Right hindlimb (tissue), 1 donor: ENCODE results near the gene SLC22A17.

Experiments used
- DNase-seq: peaks from one replicate; pipeline ENCODE4 v3.0.0-alpha.2; 2018

Gene SLC22A17

DNA sequence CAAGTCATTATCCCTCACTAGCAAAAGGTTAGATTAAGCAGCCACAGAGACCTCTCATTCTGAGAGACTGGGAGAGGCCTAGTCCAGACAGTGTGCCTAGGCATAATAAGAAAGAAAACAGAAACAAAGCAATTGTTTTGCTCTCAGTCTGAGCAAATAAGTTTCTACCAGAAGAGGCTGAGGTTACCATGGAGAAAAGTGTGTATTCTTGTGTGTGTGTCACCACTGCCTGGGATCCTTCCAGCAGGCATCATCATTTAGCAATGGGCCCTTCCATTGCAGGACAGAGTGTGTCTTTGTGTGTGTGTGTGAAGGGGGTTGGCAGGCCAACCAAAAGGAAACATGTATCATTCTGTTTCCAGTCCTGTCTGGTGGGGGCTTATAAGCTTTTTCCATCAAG lies 8.6 kb upstream of the SLC22A17 start:
- no peak for DNase-seq

GRCh38 chr14:23360496-23360895 lies 7.8 kb upstream of the SLC22A17 start:
- no peak for DNase-seq

DNA sequence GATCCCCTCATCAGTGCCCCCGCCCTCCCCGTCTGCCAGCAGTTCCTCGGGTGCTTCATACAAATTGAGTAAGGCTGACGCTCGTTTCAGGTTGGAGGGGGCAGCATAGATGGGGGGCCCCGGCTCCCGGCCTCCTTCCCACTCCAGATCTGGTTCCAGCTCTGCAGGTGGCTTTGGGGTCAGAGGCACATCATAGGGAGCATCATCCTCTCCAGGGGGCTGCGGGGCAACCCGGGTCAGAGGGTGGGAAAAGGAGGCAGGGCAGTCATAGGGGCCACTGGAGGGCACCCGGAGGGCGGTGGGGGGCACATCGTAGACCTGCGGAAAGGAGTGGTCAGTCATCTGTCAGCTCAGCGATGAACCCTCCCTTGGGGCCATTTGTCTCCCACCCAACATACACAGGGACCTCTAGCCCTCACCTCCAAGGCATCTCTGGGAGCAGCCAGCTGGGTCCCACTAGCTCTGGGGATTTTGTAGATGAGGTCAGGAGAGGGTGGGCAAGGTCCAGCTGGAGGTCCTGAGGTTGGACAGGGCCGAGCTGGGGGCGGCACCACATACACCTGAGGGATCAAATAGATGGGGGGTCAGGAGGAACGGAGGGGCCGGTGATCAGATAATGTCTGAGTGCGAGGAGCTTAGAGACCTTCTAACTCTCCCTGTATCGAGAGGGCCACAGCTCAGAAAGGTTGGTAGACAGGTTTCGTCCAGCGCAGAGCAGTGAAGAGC lies 7.2 kb upstream of the SLC22A17 start:
- no peak for DNase-seq

- DNase-seq = no peak
Observed at GRCh38 chr14:23359167-23359626, 6.5 kb upstream of the SLC22A17 start.

DNA sequence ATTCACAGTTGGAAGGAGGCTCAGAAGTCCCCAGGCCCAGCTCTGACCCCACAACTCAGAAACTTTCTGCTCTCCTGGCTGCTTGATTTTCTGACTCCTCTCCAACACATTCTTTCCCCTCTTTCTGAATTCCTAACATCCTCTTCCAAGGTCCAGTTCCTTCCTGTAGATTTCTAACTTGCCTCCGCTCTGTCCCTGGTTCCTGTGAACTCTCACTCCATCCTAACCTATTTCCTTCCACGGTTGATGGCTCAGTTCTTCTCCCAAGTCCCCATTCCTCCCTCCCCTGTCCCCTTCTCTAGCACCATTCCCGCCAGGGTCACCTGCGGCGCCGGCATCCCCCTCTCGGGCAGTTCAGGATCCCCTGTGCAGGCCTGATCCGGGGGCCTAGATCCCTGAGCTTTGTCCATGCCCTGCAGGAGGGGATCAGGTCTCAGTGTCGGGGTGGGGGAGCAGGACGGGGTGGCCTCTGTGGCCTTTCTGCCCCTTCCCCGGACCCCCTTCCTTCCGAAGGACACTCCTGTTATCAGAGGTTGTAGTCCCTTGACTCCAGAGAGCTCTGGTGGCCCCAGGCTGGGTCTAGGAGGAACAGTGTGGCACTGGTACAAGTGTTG lies 6.0 kb upstream of the SLC22A17 start:
- DNase-seq = no peak

GRCh38 chr14:23358042-23358441 lies 5.4 kb upstream of the SLC22A17 start:
- DNase-seq = no peak

DNA sequence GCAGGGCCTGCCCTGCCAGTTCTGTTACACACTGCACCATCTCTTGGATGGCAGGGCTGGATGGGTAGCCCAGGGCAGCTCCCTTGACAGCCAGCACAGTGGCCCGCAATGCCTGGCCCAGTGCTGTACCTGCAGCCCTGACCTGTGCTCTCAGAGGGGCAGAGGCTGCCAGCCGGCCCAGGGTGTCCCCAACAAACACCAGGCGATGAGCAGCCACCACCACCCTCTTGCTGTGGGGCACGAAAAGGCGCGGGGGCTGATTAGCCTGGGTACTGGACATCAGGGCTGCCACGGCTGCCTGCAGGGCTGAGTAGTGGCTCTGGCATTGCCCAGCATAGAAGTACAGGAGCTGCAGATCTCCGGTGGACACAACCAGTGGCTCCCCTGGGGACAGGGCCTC lies 4.6 kb upstream of the SLC22A17 start:
- DNase-seq = no peak

DNA sequence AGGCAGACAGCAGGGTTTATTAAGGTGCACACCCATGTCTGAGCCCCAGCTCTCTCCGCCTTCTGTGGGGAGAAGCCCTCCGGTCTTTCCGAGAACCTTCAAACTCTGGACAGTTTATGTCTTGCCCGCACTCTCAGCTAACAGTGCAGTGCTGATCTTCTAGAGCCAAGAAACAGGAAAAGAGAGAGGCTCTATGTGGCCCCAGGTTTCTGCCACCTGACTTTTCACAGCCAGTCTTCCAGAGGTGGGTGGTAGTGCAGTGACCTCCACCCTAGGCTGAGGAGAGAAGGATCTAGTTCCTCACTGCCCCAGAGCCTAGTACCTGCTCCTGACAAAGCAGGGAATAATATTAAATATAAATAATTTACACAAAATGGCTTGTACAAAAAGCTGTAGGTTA lies 4.0 kb upstream of the SLC22A17 start:
- DNase-seq = no peak

DNA sequence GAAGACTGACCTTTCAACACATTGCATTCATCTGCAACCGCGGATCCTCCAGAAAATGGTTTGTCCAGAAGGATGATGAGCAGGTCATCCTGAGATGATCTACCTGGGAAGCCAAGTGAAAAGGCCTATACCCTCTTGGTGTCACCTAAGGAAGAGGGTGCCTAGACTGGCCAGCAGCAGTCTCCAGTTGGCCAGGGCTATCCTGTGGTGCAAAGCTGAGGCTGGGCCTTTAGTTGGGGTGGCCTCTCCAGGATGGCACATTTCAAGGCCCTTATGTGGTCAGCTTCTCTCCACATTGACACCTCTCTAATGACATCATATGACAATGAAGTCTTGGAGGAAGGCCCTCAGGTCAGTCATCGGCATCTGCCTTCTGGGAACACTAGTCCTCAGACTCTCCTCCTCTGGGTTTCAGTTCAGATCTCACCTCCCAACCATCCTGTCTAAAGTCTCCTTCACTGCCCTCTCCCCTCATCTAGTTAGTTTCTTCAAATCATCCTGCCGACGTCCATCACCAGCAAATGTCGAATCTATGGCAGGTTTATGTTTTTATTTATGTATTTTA lies 3.3 kb upstream of the SLC22A17 start:
- no peak for DNase-seq

- DNase-seq = no peak
Observed at GRCh38 chr14:23354990-23355389, 2.3 kb upstream of the SLC22A17 start.

GRCh38 chr14:23353433-23353780 lies 720 bp upstream of the SLC22A17 start:
- no peak for DNase-seq

DNA sequence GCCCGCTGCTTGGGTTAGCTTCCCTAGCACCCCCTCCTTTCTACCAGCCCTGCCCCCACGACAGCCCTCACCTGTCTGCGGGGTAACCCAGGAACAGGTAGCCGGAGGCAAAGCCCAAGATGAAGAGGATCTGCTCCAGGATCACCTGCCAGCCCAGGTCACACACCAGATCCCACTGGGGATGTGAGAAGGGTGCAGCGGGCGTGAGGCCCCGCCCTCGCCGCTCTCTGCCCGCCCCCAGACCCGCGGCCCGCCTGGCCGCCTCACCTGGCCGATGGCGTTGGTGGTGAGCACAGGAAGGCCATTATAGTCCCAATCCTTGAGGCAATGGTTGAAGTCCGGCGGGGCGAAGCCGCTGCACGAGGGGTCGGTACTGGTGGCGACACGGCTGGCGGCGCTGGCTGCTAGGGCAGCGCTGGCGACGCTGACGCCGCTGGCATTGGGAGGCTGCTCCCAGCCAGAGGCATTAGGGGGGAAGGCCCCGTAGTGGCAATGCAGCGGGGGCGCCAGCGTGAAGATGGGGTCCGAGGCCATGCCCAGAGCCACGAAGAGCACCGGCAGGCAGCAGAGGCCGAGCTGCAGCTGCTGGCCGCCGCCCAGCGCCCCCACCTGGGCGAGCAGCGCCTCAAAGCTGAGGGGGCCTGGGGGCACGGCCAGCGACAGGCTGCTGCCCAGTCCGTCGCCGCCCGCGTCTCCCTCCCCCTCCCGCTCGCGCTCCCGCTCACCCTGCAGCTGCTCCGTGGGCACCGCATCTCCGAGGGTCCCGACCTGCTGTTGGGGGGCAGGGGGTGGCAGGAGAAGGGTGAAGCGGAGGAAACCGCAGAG lies 794 bp downstream of the SLC22A17 start:
- DNase-seq = no peak

DNA sequence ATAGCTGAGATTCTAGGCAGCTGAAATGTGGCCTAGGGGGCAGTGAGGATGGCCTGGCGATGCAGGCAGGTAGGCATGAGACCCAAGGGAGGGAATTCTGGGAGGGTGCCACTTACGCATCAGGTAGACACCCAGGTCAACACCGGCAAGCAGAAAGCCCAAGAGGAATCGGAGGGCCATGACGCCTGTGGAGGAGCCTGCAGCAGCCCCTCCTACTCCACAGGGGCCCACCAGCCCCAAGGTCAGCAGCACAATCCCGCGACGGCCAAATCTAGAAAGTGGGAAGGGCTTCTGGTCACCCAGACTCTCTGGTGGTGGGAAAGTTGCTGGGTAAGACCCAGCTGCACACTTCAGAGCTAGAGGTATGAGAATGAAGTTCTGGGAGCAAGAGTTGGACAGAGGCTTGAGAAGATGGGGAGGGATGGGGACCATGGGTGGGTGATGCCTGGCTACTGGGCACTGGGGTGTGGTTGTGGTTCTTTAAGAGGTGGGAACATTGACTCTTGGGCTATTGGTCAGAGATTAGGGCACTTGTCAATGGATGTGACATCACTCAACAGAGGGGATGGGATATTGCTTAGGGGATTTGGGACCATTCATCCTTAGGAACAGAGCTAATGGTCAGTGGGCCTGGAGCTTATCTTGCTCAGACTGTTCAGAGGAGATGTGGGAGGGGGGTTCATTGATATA lies 3.4 kb downstream of the SLC22A17 start:
- no peak for DNase-seq

GRCh38 chr14:23348297-23348655 lies 4.4 kb downstream of the SLC22A17 start:
- DNase-seq = no peak

GRCh38 chr14:23347406-23348296 lies 5.0 kb downstream of the SLC22A17 start:
- DNase-seq = no peak

DNA sequence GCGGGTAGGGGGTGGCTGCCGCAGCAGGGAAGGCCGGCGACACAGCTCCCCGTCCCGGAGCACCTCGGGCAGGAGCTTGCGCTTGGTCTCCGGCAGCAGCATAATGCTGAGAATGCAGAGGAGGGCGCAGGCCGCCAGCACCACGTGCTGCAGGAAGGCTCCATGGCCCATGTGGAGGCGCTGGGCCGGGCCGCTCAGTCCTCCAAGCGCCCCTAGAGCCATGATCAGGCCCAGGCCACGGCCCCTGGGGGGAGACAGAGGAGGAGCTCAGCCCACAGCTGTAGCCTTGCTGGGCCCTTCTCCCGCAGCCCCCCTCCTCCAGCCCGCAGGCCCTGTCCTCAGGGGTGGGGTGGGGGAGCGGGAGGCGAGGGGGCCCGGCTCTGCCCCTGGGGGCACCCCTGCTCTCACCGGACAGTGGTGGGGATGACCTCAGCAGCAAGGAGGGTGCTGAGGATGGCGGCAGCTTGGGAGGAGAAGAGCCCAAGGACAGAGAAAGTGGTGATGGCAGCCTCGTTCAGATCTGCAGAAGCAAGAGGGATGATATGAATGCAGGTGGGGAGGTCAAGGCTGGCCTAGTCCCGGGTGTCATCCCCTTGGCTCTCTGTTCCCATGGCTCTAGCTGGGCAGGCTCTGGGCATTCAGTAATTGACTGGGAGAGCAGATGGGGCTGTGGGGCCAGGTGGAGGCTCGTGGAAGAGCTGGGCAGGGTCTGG lies 5.8 kb downstream of the SLC22A17 start:
- no peak for DNase-seq

GRCh38 chr14:23345987-23346692 lies 6.5 kb downstream of the SLC22A17 start:
- DNase-seq = no peak

GRCh38 chr14:23344481-23344880 lies 8.2 kb downstream of the SLC22A17 start:
- no peak for DNase-seq

DNA sequence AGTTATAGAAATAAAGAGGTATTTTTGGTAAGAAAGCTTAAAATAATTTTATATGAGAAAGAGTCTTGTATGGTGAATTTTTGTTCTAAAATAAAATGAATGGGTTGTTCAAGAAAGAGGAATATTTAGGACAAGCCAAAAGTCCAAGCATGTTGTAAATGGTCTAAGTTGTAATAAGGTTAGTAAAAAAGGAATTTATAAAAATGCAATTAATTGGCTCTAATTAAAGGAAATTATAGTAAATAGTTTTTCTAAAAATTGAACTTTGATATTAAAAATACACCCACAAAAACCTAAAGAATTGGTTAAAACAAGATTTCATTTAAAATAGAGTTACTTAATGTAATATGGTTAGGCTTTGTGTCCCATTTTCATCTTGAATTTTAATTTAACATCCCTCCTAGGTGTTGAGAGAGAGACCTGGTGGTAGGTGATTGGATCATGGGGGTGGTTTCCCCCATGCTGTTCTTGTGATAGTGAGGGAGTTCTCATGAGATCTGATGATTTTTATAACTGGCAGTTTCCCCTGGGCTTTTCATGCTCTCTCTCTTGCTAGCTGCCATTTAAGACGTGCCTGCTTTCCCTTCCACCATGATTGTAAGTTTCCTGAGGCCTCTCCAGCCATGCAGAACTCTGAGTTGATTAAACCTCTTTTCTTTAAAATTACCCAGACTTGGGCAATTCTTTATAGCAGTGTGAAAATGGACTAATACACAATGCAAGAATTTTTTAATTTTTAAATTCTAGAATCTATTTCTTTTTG lies 13.0 kb downstream of the SLC22A17 start:
- no peak for DNase-seq

DNA sequence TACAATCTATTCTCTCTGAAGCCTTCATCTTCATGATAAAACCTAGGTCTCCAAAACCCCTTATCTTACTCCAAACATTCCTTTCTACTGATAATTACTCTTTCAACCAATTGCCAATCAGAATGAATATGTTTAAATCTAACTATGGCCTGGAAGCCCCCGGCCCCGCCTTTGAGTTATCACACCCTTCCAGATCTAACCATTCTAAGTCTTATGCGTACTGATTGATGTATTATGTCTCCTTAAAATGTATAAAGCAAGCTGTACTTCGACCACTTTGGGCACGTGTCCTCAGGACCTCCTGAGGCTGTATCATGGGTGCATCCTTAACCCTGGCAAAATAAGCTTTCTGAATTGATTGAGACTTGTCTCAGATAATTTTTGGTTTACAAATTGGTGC lies 17.1 kb downstream of the SLC22A17 start:
- no peak for DNase-seq
